Spleen (tissue), 11 donors: Measurements from ENCODE around the gene FMC1. TPM values are rescaled to one million over a fixed set of nuclear protein-coding genes. Genes with fewer than 3 reads are reported as not detected.

ENCODE experiments used
- DNase-seq: peaks from one replicate; pipeline ENCODE4 v3.0.0-alpha.2; 2020
- H3K27ac ChIP-seq, 8 donors: fragments of 200-600 bp; sonication (generic) in 7 of 8; 1 replicate in 4 of 8; 2 replicates in 4 of 8; pipeline versions ENCODE4 v1.5.0 to v1.8.0; 2016 to 2021; ENCODE audit warnings: inconsistent platforms in 4 of 8, mild to moderate bottlenecking in 4 of 8, moderate library complexity in 1 of 8
- H3K27me3 ChIP-seq, 7 donors: fragments of 200-600 bp; sonication (generic) in 6 of 7; replicated peaks in 1 of 7; 1 replicate in 4 of 7; 2 replicates in 3 of 7; pipeline versions ENCODE4 v1.5.0 to v1.8.0; 2016 to 2021; ENCODE audit warnings: inconsistent platforms in 3 of 7, mild to moderate bottlenecking in 1 of 7
- H3K36me3 ChIP-seq, 6 donors: fragments of 200-600 bp; sonication (generic) in 5 of 6; 1 replicate in 4 of 6; 2 replicates in 2 of 6; pipeline versions ENCODE4 v1.5.0 to v1.8.0; 2016 to 2021; ENCODE audit warnings: inconsistent platforms in 2 of 6
- H3K4me1 ChIP-seq, 6 donors: fragments of 200-600 bp; sonication (generic) in 5 of 6; 1 replicate in 3 of 6; 2 replicates in 3 of 6; pipeline versions ENCODE4 v1.5.0 to v1.8.0; 2016 to 2021; ENCODE audit warnings: inconsistent platforms in 3 of 6
- H3K4me3 ChIP-seq, 8 donors: fragments of 200-600 bp; sonication (generic) in 7 of 8; 1 replicate in 4 of 8; 2 replicates in 4 of 8; pipeline versions ENCODE4 v1.5.0 to v1.8.0; 2016 to 2021; ENCODE audit warnings: inconsistent platforms in 4 of 8, mild to moderate bottlenecking in 4 of 8, moderate library complexity in 2 of 8
- H3K9me3 ChIP-seq, 8 donors: fragments of 200-600 bp; sonication (generic) in 7 of 8; 1 replicate in 4 of 8; 2 replicates in 4 of 8; pipeline versions ENCODE4 v1.5.0 to v1.8.0; 2016 to 2021; ENCODE audit warnings: inconsistent platforms in 4 of 8
- POLR2A ChIP-seq, 3 donors: fragments of 450-650 bp; IDR thresholded peaks; one replicate each; pipeline ENCODE4 v1.5.1; 2017; ENCODE audit warnings: antibody characterized with exemption in 3 of 3, mild to moderate bottlenecking in 1 of 3
- POLR2AphosphoS5 ChIP-seq, 3 donors: sonication (generic); formaldehyde crosslinking; IDR thresholded peaks; one replicate each; pipeline ENCODE4 v1.5.1; 2017; ENCODE audit warnings: antibody characterized with exemption in 3 of 3
- WGBS, 5 donors: extraction: QIAGEN DNeasy Blood & Tissue Kit in 3 of 5; methylation state at CpG; one replicate each; pipeline versions ENCODE4 v1.1.5 to v1.1.7; 2013 to 2018; 5-methylcytosine and 5-hydroxymethylcytosine counted together
- intact Hi-C: fragments of 100-400 bp; cut with DNase I; formaldehyde crosslinking; loops from one replicate; pipeline ENCODE4 v1.15.0; 2023; ENCODE audit warnings: low total_unique reads
- polyA plus RNA-seq, 3 donors: library from polyadenylated mRNA; stranded (reverse); fragments of 200-250 nt; gene quantifications; one replicate each; pipeline ENCODE4 v1.2.1, GENCODE V29; 2013
- total RNA-seq, 7 donors: library from RNA; depleted of rRNA in 3 of 7; stranded (reverse); fragments of >200 nt in 3 of 7; fragmentation: NEBNext Ultra II Directional in 4 of 7; extraction: Animal tissue kit (Norgen Biotek cat#: 25700) in 4 of 7; gene quantifications; one replicate each; pipeline versions ENCODE4 v1.1.0 to v1.2.1, GENCODE V29; 2016 to 2021
- TF ChIP-seq, protein P1 (sequence below), 11 experiments: fragments of 200-600 bp in 7 of 11; fragments of 450-650 bp in 4 of 11; sonication (generic) in 4 of 11; IDR thresholded peaks in 8 of 11; conservative IDR thresholded peaks in 3 of 11; 1 replicate in 7 of 11; 2 replicates in 4 of 11; pipeline versions ENCODE4 v1.4.0 to v1.8.0; 2016 to 2021; ENCODE audit warnings: antibody characterized with exemption in 11 of 11, inconsistent platforms in 4 of 11, mild to moderate bottlenecking in 1 of 11
- donor health status: healthy with polysubstance abuse.
- donor health status: DM: no; HTN: no; CAD: no; lungs with moderate emphysema.
- donor health status: DM: no; HTN: no; CAD: no.
- donor health status: Bipolar disorder and iron deficiency.
- donor health status: healthy.
- donor health status: DM: no; HTN: no; CAD: no.
- donor health status: DM: yes; HTN: yes; CAD: no.

The FMC1 gene
- total and polyA plus RNA-seq, 10 donors = 4.3 to 26.2 (median 11.8) TPM

DNA sequence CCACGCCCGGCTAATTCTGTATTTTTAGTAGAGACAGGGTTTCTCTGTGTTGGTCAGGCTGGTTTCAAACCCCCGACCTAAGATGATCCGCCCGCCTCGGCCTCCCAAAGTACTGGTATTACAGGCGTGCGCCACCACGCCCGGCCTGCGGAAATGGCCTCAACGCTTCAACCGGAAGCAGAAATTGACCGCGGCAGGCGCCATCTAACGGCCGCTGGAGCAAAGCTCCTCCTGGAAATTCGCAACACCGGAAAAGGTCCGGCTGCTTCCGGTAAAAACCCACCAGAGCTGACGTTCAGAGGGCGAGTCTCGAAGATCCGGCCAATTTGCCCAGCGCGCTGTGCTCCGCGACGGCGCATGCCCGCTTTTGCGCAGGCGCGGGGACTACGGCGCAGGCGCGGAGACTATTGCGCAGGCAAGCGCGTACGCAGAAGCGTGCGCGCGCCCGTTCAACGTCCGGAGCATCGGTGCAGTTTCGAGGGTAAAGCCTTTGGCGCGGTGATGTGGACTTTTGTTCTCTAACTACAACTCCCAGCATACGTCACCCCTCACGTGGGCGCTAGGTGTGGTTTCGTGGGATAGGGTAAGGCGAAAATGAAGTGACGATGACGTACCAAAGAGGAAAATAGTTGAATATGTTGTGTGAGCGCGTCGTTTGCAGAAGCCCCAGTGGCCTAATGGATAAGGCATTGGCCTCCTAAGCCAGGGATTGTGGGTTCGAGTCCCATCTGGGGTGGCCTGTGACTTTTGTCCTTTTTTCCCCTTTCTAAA is 915 bp upstream of the FMC1 start:
- DNase-seq = peak; percentile 99
- Histone ChIP-seq H3K4me1 (peaks cover 9 to 41% (median 21%) of the 10 kb centered on the region in 6 donors), H3K4me3 (peak overlapping the region; percentile 60 to 88 (median 74)), H3K27me3 (no peaks in the 10 kb centered on the region), H3K36me3 (peaks cover 0 to under 1% (median 0%) of the 10 kb centered on the region in 6 donors), H3K27ac (peak overlapping the region; percentile 98 to 100 (median 100)), H3K9me3 (peaks cover 0 to 7% (median 0%) of the 10 kb centered on the region in 8 donors)
- WGBS, 5 donors = 2 to 3% (median 2%) methylated on average over 36 to 66 of the region's 66 CpGs
- TF ChIP-seq POLR2A (IDR thresholded peaks at IDR 0.05) (peak in 2 of 3 donors; percentile 19 to 28), POLR2AphosphoS5 (IDR thresholded peaks at IDR 0.05) (peak; percentile 92 to 96 (median 92))
- TF ChIP-seq, protein P1, sequence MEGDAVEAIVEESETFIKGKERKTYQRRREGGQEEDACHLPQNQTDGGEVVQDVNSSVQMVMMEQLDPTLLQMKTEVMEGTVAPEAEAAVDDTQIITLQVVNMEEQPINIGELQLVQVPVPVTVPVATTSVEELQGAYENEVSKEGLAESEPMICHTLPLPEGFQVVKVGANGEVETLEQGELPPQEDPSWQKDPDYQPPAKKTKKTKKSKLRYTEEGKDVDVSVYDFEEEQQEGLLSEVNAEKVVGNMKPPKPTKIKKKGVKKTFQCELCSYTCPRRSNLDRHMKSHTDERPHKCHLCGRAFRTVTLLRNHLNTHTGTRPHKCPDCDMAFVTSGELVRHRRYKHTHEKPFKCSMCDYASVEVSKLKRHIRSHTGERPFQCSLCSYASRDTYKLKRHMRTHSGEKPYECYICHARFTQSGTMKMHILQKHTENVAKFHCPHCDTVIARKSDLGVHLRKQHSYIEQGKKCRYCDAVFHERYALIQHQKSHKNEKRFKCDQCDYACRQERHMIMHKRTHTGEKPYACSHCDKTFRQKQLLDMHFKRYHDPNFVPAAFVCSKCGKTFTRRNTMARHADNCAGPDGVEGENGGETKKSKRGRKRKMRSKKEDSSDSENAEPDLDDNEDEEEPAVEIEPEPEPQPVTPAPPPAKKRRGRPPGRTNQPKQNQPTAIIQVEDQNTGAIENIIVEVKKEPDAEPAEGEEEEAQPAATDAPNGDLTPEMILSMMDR (IDR thresholded peaks at IDR 0.05 in 8 of 11, conservative IDR thresholded peaks at IDR 0.05 in 3 of 11) = peak; percentile 49 to 83 (median 73)
- intact Hi-C loops = loop anchor here (2.0 kb wide), 1 partner anchor 19 kb away; the partner anchor contains the start of gene LUC7L2

DNA sequence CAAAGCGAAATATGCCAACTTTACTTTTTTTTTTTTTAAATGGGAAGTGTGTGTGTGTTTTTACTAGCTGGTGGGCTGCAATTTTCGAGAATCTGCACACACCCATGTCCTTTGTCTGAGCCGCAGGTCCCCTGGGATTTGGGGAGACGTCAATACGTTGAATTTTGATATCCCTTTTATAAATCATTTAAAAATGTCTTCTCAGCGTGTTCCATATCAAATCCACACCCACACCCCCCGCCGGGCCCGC is 404 bp upstream of the FMC1 start:
- 0 to 1% (median 1%) methylated on average over 9 of the region's 9 CpGs for WGBS, 5 donors
- peaks cover 9 to 45% (median 24%) of the 10 kb centered on the region in 6 donors for H3K4me1 ChIP-seq
- H3K27me3 ChIP-seq = no peaks in the 10 kb centered on the region
- peak; percentile 92 for DNase-seq
- TF ChIP-seq POLR2AphosphoS5 (IDR thresholded peaks at IDR 0.05) = no peak
- no peak for TF ChIP-seq POLR2A (IDR thresholded peaks at IDR 0.05)
- TF ChIP-seq, protein P1 (IDR thresholded peaks at IDR 0.05 in 8 of 11, conservative IDR thresholded peaks at IDR 0.05 in 3 of 11) = no peak
- intact Hi-C loops = loop anchor here (2.0 kb wide), 1 partner anchor 18 kb away; the partner anchor contains the start of gene LUC7L2
- peaks cover 0 to 6% (median 2%) of the 10 kb centered on the region in 6 donors for H3K36me3 ChIP-seq
- peaks cover 0 to 7% (median 0%) of the 10 kb centered on the region in 8 donors for H3K9me3 ChIP-seq
- H3K27ac ChIP-seq = peak overlapping the region; percentile 98 to 100 (median 100)
- peak overlapping the region; percentile 60 to 88 (median 74) for H3K4me3 ChIP-seq

DNA sequence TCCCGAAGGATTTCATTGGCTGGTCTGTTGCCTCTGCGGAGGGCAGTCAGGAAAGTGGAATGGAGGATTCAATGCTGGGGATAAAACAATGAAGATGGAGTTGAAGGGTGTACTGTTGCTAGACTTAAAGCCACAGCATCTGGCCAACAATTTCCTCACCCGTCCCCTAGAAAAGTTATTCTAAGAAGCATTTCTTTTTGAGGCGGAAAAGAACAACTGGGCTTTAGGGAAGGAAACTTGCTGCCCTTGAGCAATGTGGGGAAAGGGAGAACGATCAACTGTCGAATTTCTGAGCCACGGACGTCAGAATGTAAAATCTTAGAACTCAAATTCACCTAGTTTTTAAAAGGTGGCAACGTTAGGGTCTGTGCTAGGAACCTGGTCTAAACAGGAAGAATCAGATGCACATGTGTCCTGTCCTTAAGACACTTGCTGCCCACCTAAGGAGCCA is 664 bp downstream of the FMC1 start:
- peak overlapping the region; percentile 98 to 100 (median 100) for H3K27ac ChIP-seq
- H3K4me3 ChIP-seq = peak overlapping the region; percentile 60 to 88 (median 74)
- no peaks in the 10 kb centered on the region for H3K27me3 ChIP-seq
- DNase-seq = peak; percentile 12
- peaks cover 9 to 45% (median 24%) of the 10 kb centered on the region in 6 donors for H3K4me1 ChIP-seq
- WGBS, 5 donors = 0 to 1% (median 0%) methylated on average over 9 of the region's 9 CpGs
- peaks cover 0 to 7% (median 0%) of the 10 kb centered on the region in 8 donors for H3K9me3 ChIP-seq
- TF ChIP-seq POLR2AphosphoS5 (IDR thresholded peaks at IDR 0.05) = no peak
- TF ChIP-seq POLR2A (IDR thresholded peaks at IDR 0.05) = peak in 1 of 3 donors; percentile 15
- TF ChIP-seq, protein P1 (IDR thresholded peaks at IDR 0.05 in 8 of 11, conservative IDR thresholded peaks at IDR 0.05 in 3 of 11) = no peak
- intact Hi-C loops = loop anchor here (2.0 kb wide), 1 partner anchor 17 kb away; the partner anchor contains the start of gene LUC7L2
- peaks cover 0 to 16% (median 10%) of the 10 kb centered on the region in 6 donors for H3K36me3 ChIP-seq

DNA sequence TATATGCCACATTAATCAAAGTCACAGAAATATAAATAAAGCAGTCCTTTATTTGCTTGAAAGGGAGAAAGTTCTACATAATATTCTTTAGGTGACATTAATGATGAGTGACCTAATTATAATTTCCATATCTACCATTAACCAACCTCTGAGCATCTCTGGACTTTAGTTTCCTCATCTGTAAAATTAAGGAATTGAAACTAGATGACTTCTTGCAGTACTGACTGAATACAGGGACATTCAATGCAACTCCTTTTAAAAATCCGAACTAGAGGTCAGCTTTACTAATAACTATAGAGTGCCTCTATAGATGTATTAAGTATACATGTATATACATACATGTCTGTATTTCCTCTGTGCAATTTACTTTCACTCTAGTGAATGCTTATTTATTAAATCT is 3.9 kb downstream of the FMC1 start:
- Histone ChIP-seq H3K4me1 (peaks cover 9 to 34% (median 22%) of the 10 kb centered on the region in 6 donors), H3K36me3 (peaks cover 0 to 49% (median 21%) of the 10 kb centered on the region in 6 donors), H3K9me3 (no peaks in the 10 kb centered on the region), H3K27me3 (no peaks in the 10 kb centered on the region), H3K27ac (no peak overlapping the region), H3K4me3 (no peak overlapping the region)
- WGBS, 5 donors = 78 to 90% (median 80%) methylated on average over 1 of the region's 1 CpG
- no peak for DNase-seq
- TF ChIP-seq POLR2AphosphoS5 (IDR thresholded peaks at IDR 0.05) = no peak
- TF ChIP-seq, protein P1 (IDR thresholded peaks at IDR 0.05 in 8 of 11, conservative IDR thresholded peaks at IDR 0.05 in 3 of 11) = no peak
- intact Hi-C loops = no loop called here
